PFSK-1 (cell line): ENCODE data around the gene ATP6V1F.

Experiments used
- FOXP2 ChIP-seq: optimal IDR thresholded peaks from 2 replicates; pipeline ENCODE3; 2011; ENCODE audit warnings: borderline replicate concordance, control low read depth, inconsistent platforms; ENCODE audit not compliant: insufficient read depth; ENCODE audit errors: extremely low read length, extremely low read depth
- POLR2AphosphoS5 ChIP-seq: IDR thresholded peaks from 2 replicates; pipeline ENCODE4 v1.6.1; 2012; ENCODE audit warnings: low read depth, mild to moderate bottlenecking, control low read depth, low read length, moderate library complexity
- REST ChIP-seq, 2 experiments: IDR thresholded peaks; 2 replicates each; pipeline versions ENCODE4 v1.6.1 to v1.8.0; 2011 to 2012; ENCODE audit warnings: low read depth in 2 of 2, low read length in 2 of 2, control low read depth in 1 of 2, inconsistent platforms in 1 of 2, mild to moderate bottlenecking in 1 of 2, moderate library complexity in 1 of 2; ENCODE audit not compliant: insufficient read depth in 1 of 2
- SIN3A ChIP-seq: IDR thresholded peaks from 2 replicates; pipeline ENCODE4 v1.6.1; 2012; ENCODE audit warnings: mild to moderate bottlenecking, low read length, moderate library complexity, borderline replicate concordance; ENCODE audit not compliant: insufficient read depth
- TAF1 ChIP-seq: IDR thresholded peaks from 2 replicates; pipeline ENCODE4 v1.6.1; 2012; ENCODE audit warnings: low read length, control low read depth, borderline replicate concordance; ENCODE audit not compliant: insufficient read depth

ATP6V1F gene

GRCh38 chr7:128902761-128903585 lies 40.3 kb downstream of the ATP6V1F start:
- TF ChIP-seq POLR2AphosphoS5 (no peak), REST (IDR thresholded peaks at IDR 0.05; ENCODE audit: insufficient read depth in 1 of 2, low read depth in 2 of 2, low read length in 2 of 2) (no peak), FOXP2 (no peak), TAF1 (no peak)

- no peak for TF ChIP-seq FOXP2
Measured at GRCh38 chr7:128903621-128904361, 41.1 kb downstream of the ATP6V1F start.

GRCh38 chr7:128904381-128905197 lies 41.9 kb downstream of the ATP6V1F start:
- TF ChIP-seq POLR2AphosphoS5, result no peak
- no peak for TF ChIP-seq REST (IDR thresholded peaks at IDR 0.05; ENCODE audit: insufficient read depth in 1 of 2, low read depth in 2 of 2, low read length in 2 of 2)
- TF ChIP-seq FOXP2, result no peak
- no peak for TF ChIP-seq TAF1
- TF ChIP-seq SIN3A, result no peak

- no peak for TF ChIP-seq POLR2AphosphoS5
- TF ChIP-seq FOXP2, result no peak
- no peak for TF ChIP-seq REST (IDR thresholded peaks at IDR 0.05; ENCODE audit: insufficient read depth in 1 of 2, low read depth in 2 of 2, low read length in 2 of 2)
- TF ChIP-seq SIN3A, result no peak
- TF ChIP-seq TAF1, result no peak
Measured at GRCh38 chr7:128906001-128906765, 43.5 kb downstream of the ATP6V1F start.
